Measurements from ENCODE around the gene EGFL7. TPM values are rescaled to one million over a fixed set of nuclear protein-coding genes. Genes with fewer than 3 reads are reported as not detected.

EGFL7 gene
- polyA plus RNA-seq, 3 donors from 2014 or later = 1.6 TPM; not detected in 2

- Mint-ChIP-seq H3K27me3 (ENCODE audit: low read depth in 3 of 3) (no peaks in the 10 kb centered on the region), H3K9me3 (no peaks in the 10 kb centered on the region), H3K4me3 (no peak overlapping the region), H3K4me1 (no peaks in the 10 kb centered on the region), H3K36me3 (no peaks in the 10 kb centered on the region), H3K27ac (no peak overlapping the region)
- no peak for DNase-seq
Measured at GRCh38 chr9:136673088-136673974, 10.6 kb downstream of the EGFL7 start.

DNA sequence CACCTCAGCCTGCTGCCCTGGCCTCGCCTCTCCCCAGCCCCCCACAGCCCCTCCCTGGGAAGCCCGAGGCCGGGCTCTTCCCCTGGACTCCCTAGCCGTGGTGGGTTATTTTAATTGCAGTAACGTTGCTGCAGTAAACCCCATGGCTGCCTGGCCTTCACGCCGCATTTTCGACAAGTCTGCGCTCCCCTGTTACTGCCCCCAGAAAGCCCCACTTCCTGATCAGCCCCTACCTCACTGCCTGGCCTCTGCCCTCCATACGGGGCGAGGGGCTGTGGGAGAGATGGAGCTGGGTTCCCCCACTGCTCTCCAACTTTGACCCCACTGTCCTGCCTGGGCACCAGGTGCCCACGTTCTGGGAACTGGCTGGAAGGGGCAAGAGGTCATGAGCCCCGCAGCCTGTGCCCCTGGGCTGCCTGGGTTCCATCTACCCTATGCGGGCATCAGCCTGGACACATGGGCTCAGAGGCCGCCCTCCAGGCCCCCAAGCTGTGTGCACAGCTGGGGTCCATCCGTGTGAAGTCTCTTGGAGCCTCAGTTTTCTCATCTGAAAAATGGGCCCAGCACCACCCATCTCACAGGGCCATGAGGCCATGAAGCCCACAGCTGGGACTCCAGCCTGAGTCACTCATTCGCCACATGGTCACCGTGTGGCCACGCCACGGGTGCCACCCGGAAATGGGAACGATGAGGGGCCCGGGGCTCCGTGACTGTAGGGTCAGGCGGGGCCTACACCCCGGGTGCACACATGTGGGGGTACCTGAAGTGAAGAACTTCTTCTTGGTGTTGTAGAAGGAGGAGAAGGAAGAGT is 11.5 kb downstream of the EGFL7 start:
- Mint-ChIP-seq H3K4me3 (no peak overlapping the region), H3K4me1 (no peaks in the 10 kb centered on the region), H3K27ac (no peak overlapping the region), H3K9me3 (no peaks in the 10 kb centered on the region), H3K36me3 (no peaks in the 10 kb centered on the region), H3K27me3 (ENCODE audit: low read depth in 3 of 3) (no peaks in the 10 kb centered on the region)
- DNase-seq = no peak

DNA sequence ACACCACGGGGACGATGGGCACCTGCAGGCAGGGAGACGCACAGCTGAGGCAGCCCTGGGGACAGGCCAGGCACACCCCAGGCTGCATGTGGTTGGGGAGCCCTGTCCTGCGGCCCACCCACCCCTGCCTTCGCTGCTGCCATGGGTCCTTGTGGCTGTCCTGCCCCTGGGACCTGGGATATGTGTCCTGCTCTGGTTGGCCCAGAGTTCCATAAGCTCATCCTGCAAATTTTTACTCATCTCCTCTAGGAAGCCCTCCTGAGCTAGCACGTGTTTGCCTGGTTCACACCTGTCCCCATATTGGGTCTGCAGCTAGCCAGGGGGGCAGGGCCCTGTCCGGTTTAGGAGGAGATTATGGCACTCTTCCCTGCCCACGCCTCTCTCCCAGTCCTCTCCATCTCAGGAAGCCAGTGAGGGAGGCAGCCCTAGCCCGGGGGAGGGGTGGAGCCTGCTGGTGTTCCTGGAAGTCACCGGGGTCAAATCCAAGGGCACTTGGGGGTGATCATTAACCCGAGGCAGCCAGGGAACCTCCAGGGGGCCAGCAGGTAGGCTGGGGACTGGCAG is 12.2 kb downstream of the EGFL7 start:
- no peaks in the 10 kb centered on the region for H3K9me3 Mint-ChIP-seq
- H3K4me1 Mint-ChIP-seq = no peaks in the 10 kb centered on the region
- H3K27ac Mint-ChIP-seq = no peak overlapping the region

GRCh38 chr9:136675477-136676296 is 13.0 kb downstream of the EGFL7 start:
- Mint-ChIP-seq H3K27me3 (ENCODE audit: low read depth in 3 of 3) (no peaks in the 10 kb centered on the region), H3K27ac (no peak overlapping the region), H3K4me1 (no peaks in the 10 kb centered on the region), H3K9me3 (no peaks in the 10 kb centered on the region), H3K4me3 (no peak overlapping the region), H3K36me3 (no peaks in the 10 kb centered on the region)
- DNase-seq = no peak

More for the DNA sequence above, 12.2 kb downstream of the EGFL7 start:
- H3K4me3 Mint-ChIP-seq = no peak overlapping the region
- DNase-seq = no peak
- H3K27me3 Mint-ChIP-seq (ENCODE audit: low read depth in 3 of 3) = no peaks in the 10 kb centered on the region
- no peaks in the 10 kb centered on the region for H3K36me3 Mint-ChIP-seq

GRCh38 chr9:136676297-136676794 is 13.6 kb downstream of the EGFL7 start:
- Mint-ChIP-seq H3K27ac (no peak overlapping the region), H3K4me3 (no peak overlapping the region), H3K36me3 (no peaks in the 10 kb centered on the region), H3K4me1 (no peaks in the 10 kb centered on the region), H3K9me3 (no peaks in the 10 kb centered on the region), H3K27me3 (ENCODE audit: low read depth in 3 of 3) (no peaks in the 10 kb centered on the region)
- DNase-seq = no peak

- H3K27ac Mint-ChIP-seq = no peak overlapping the region
- H3K9me3 Mint-ChIP-seq = no peaks in the 10 kb centered on the region
- H3K27me3 Mint-ChIP-seq (ENCODE audit: low read depth in 3 of 3) = no peaks in the 10 kb centered on the region
- no peaks in the 10 kb centered on the region for H3K4me1 Mint-ChIP-seq
- no peak overlapping the region for H3K4me3 Mint-ChIP-seq
- no peaks in the 10 kb centered on the region for H3K36me3 Mint-ChIP-seq
- DNase-seq = no peak
Measured at GRCh38 chr9:136676920-136677686, 14.4 kb downstream of the EGFL7 start.

GRCh38 chr9:136678034-136678433 is 15.3 kb downstream of the EGFL7 start:
- no peak overlapping the region for H3K4me3 Mint-ChIP-seq
- H3K27ac Mint-ChIP-seq = no peak overlapping the region
- no peaks in the 10 kb centered on the region for H3K4me1 Mint-ChIP-seq
- no peaks in the 10 kb centered on the region for H3K27me3 Mint-ChIP-seq (ENCODE audit: low read depth in 3 of 3)
- no peaks in the 10 kb centered on the region for H3K36me3 Mint-ChIP-seq
- H3K9me3 Mint-ChIP-seq = no peaks in the 10 kb centered on the region
- DNase-seq = no peak

DNA sequence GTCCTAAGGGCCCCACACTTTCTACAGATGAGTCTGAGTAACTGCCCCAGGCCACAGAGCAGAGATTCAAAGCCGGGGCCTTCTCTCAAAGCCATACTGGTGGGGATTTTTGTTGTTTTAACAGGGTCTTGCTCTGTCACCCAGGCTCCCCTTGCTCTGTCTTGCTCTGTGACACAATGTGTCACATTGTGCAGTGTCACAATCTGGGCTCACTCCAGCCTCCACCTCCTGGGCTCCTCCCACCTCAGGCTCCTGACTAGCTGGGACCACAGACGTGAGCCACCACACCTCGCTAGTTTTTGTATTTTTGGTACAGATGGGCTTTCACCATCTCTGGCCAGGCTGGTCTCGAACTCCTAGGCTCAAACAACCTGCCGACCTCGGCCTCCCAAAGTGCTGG is 15.9 kb downstream of the EGFL7 start:
- H3K9me3 Mint-ChIP-seq = no peaks in the 10 kb centered on the region
- H3K4me1 Mint-ChIP-seq = no peaks in the 10 kb centered on the region
- H3K27me3 Mint-ChIP-seq (ENCODE audit: low read depth in 3 of 3) = no peaks in the 10 kb centered on the region
- no peak overlapping the region for H3K4me3 Mint-ChIP-seq
- H3K27ac Mint-ChIP-seq = no peak overlapping the region
- DNase-seq = no peak
- H3K36me3 Mint-ChIP-seq = no peaks in the 10 kb centered on the region

GRCh38 chr9:136679431-136679941 is 16.8 kb downstream of the EGFL7 start:
- H3K4me3 Mint-ChIP-seq = no peak overlapping the region
- no peaks in the 10 kb centered on the region for H3K27me3 Mint-ChIP-seq (ENCODE audit: low read depth in 3 of 3)
- H3K9me3 Mint-ChIP-seq = no peaks in the 10 kb centered on the region
- no peaks in the 10 kb centered on the region for H3K4me1 Mint-ChIP-seq
- H3K27ac Mint-ChIP-seq = no peak overlapping the region
- no peak for DNase-seq
- no peaks in the 10 kb centered on the region for H3K36me3 Mint-ChIP-seq

- Mint-ChIP-seq H3K27me3 (ENCODE audit: low read depth in 3 of 3) (no peaks in the 10 kb centered on the region), H3K27ac (no peak overlapping the region), H3K9me3 (no peaks in the 10 kb centered on the region), H3K4me3 (no peak overlapping the region), H3K4me1 (peaks cover 0 to 1% of the 10 kb centered on the region in 2 donors), H3K36me3 (no peaks in the 10 kb centered on the region)
- no peak for DNase-seq
Measured at GRCh38 chr9:136681029-136681428, 18.3 kb downstream of the EGFL7 start.

DNA sequence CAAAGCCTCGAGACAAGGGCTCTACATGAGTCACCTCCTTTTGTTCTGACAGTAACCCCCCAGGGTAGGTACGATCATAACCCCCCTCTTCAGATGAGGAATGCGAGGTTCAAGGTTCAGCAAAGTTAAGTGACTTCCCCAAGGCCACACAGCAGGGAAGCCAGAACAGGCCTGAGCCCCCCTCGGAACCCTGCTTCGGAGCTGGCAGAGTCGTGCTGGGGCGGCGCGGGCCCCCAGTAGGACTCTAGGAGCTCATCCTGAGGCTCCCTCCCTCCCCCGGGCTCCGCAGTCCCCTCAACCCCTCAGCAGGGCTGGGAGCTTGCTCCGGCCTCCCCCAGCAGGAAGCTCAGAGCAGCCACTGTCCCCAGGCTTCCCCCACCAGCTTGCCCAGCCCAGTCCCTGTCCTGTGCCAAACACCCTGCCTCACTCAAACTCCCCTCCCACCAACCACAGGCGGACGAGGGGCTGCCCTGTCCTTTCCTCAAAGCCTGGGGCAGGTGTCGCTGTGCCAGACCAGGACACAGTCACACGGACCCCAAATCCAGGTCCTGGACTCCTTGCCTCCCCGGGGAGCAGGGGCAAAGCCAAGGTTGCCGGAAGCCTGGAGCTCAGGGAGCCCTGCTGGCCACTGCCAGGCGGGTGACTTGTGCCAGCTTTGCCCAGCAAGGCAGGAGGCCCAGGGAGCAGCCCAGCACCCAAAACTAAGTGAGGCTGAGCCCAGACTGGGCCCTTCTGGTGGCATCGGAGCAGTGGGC is 19.4 kb downstream of the EGFL7 start:
- Mint-ChIP-seq H3K27ac (no peak overlapping the region), H3K9me3 (no peaks in the 10 kb centered on the region), H3K4me1 (peaks cover 0 to 4% of the 10 kb centered on the region in 2 donors), H3K27me3 (ENCODE audit: low read depth in 3 of 3) (no peaks in the 10 kb centered on the region), H3K4me3 (no peak overlapping the region), H3K36me3 (no peaks in the 10 kb centered on the region)
- no peak for DNase-seq

GRCh38 chr9:136682710-136683109 is 20.0 kb downstream of the EGFL7 start:
- Mint-ChIP-seq H3K27me3 (ENCODE audit: low read depth in 3 of 3) (no peaks in the 10 kb centered on the region), H3K4me3 (no peak overlapping the region), H3K36me3 (no peaks in the 10 kb centered on the region)

More at GRCh38 chr9:136682710-136683109, 20.0 kb downstream of the EGFL7 start:
- peaks cover 0 to 4% of the 10 kb centered on the region in 2 donors for H3K4me1 Mint-ChIP-seq
- no peaks in the 10 kb centered on the region for H3K9me3 Mint-ChIP-seq
- DNase-seq = no peak
- no peak overlapping the region for H3K27ac Mint-ChIP-seq
